Neural cell (in vitro differentiated cells): ENCODE results near the gene NEU2. TPM values are rescaled to one million over a fixed set of nuclear protein-coding genes. Genes with fewer than 3 reads are reported as not detected.

Source experiments
- H2AFZ ChIP-seq: fragments of 200-600, 300-800 bp; sonication (generic), shearing (Covaris generic); 2 replicates; pipeline ENCODE4 v1.6.0; 2014; ENCODE audit warnings: low read depth, mild to moderate bottlenecking, antibody characterized with exemption, low read length, moderate library complexity
- H3F3A ChIP-seq: fragments of 200-600 bp; shearing (Covaris generic); 2 replicates; pipeline ENCODE4 v1.6.1; 2016; ENCODE audit warnings: mild to moderate bottlenecking, moderate library complexity, mixed read lengths, antibody characterized with exemption, low read length; ENCODE audit not compliant: insufficient read depth, poor library complexity, severe bottlenecking
- H3K27ac ChIP-seq: fragments of 200-600, 300-800 bp; sonication (generic), shearing (Covaris generic); 2 replicates; pipeline ENCODE4 v1.5.1; 2014; ENCODE audit warnings: mild to moderate bottlenecking, low read length, moderate library complexity
- H3K27me3 ChIP-seq: fragments of 300-800, 200-600 bp; sonication (generic), shearing (Covaris generic); 2 replicates; pipeline ENCODE4 v1.6.0; 2014; ENCODE audit warnings: mild to moderate bottlenecking, low read depth, low read length, moderate library complexity; ENCODE audit not compliant: insufficient read depth
- H3K36me3 ChIP-seq: fragments of 300-800, 200-600 bp; sonication (generic), shearing (Covaris generic); 2 replicates; pipeline ENCODE4 v1.5.1; 2014; ENCODE audit warnings: mild to moderate bottlenecking, antibody characterized with exemption, low read length, moderate library complexity; ENCODE audit not compliant: insufficient read depth
- H3K4me2 ChIP-seq: fragments of 300-800, 200-600 bp; sonication (generic), shearing (Covaris generic); 2 replicates; pipeline ENCODE4 v1.6.0; 2014; ENCODE audit warnings: mild to moderate bottlenecking, low read length
- H3K4me3 ChIP-seq: fragments of 300-800, 200-600 bp; sonication (generic), shearing (Covaris generic); 2 replicates; pipeline ENCODE4 v1.5.1; 2014; ENCODE audit warnings: mild to moderate bottlenecking, low read length, moderate library complexity
- H3K79me2 ChIP-seq: fragments of 200-600 bp; shearing (Covaris generic); replicated peaks from 2 replicates; pipeline ENCODE4 v1.6.0; 2014; ENCODE audit warnings: mild to moderate bottlenecking, low read length, moderate library complexity; ENCODE audit not compliant: insufficient read depth
- H3K9ac ChIP-seq: fragments of 300-800, 200-600 bp; sonication (generic), shearing (Covaris generic); 2 replicates; pipeline ENCODE4 v1.6.1; 2016; ENCODE audit warnings: mild to moderate bottlenecking, low read length, mixed read lengths
- H3K9me2 ChIP-seq: fragments of 200-600 bp; shearing (Covaris generic); 2 replicates; pipeline ENCODE4 v1.6.1; 2016; ENCODE audit warnings: mild to moderate bottlenecking, low read length, mixed read lengths; ENCODE audit not compliant: insufficient read depth
- H3K9me3 ChIP-seq: fragments of 200-600, 300-800 bp; sonication (generic), shearing (Covaris generic); 2 replicates; pipeline ENCODE4 v1.6.1; 2016; ENCODE audit warnings: mild to moderate bottlenecking, mixed run types, low read length, moderate library complexity, mixed read lengths
- H4K20me1 ChIP-seq: fragments of 200-600 bp; shearing (Covaris generic); 2 replicates; pipeline ENCODE4 v1.6.1; 2016; ENCODE audit warnings: mild to moderate bottlenecking, mixed run types; ENCODE audit not compliant: insufficient read depth
- EP300 ChIP-seq: fragments of 450-650 bp; conservative IDR thresholded peaks from 2 replicates; pipeline ENCODE4 v1.6.1; 2014; ENCODE audit warnings: antibody characterized with exemption, mild to moderate bottlenecking, moderate library complexity; ENCODE audit not compliant: poor library complexity, severe bottlenecking
- EZH2 ChIP-seq: fragments of 200-600, 300-800 bp; shearing (Covaris generic), sonication (generic); IDR thresholded peaks from 2 replicates; pipeline ENCODE4 v1.6.1; 2014; ENCODE audit warnings: antibody characterized with exemption, low read length, borderline replicate concordance, mild to moderate bottlenecking; ENCODE audit not compliant: insufficient read depth, poor library complexity, severe bottlenecking
- MXI1 ChIP-seq: fragments of 450-650 bp; conservative IDR thresholded peaks from 2 replicates; pipeline ENCODE4 v1.6.1; 2014; ENCODE audit warnings: antibody characterized with exemption, mild to moderate bottlenecking; ENCODE audit not compliant: poor library complexity, severe bottlenecking
- POLR2AphosphoS5 ChIP-seq: IDR thresholded peaks from 2 replicates; pipeline ENCODE4 v1.6.1; 2012
- RAD21 ChIP-seq: fragments of 450-650 bp; conservative IDR thresholded peaks from 2 replicates; pipeline ENCODE4 v1.6.1; 2014; ENCODE audit warnings: antibody characterized with exemption, mild to moderate bottlenecking, moderate library complexity
- SMC3 ChIP-seq: fragments of 450-650 bp; conservative IDR thresholded peaks from 2 replicates; pipeline ENCODE4 v1.6.1; 2014; ENCODE audit warnings: antibody characterized with exemption, mild to moderate bottlenecking, moderate library complexity; ENCODE audit not compliant: poor library complexity
- TAF1 ChIP-seq: IDR thresholded peaks from 2 replicates; pipeline ENCODE4 v1.6.1; 2012; ENCODE audit warnings: low read depth
- polyA plus RNA-seq: library from polyadenylated mRNA; depleted of rRNA; stranded (reverse); fragments of >200 nt; gene quantifications from 2 replicates; pipeline ENCODE4 v1.2.3, GENCODE V29; 2014
- TF ChIP-seq, protein P1 (sequence below): fragments of 450-650 bp; IDR thresholded peaks from 2 replicates; pipeline ENCODE4 v1.5.1; 2014; ENCODE audit warnings: antibody characterized with exemption, mild to moderate bottlenecking, moderate library complexity; ENCODE audit not compliant: poor library complexity, severe bottlenecking
- TF ChIP-seq, protein P2 (sequence below): IDR thresholded peaks from 2 replicates; pipeline ENCODE4 v1.6.1; 2012; ENCODE audit warnings: borderline replicate concordance

Gene NEU2
- polyA plus RNA-seq, 1 donor from 2014 or later: not detected

DNA sequence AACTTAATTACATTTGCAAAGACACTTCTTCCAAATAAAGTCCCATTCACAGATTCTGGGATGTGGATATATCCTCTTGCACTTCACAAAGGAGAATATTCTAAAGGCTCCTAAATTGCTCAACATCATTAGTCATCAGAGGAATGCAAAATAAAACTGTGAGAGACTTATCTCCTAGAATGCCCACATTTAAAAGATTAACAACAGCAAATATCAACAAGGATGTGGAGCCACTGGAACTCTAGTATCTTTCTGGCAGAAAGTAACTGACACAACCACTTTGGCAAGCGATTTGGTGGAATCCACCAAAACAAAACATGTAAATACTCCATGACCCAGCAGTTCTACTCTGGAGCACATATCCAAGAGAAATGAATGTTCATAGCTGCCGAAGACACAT, 4.6 kb downstream of the NEU2 start:
- H3K9me3 ChIP-seq: no peaks in the 10 kb centered on the region
- H3K9ac ChIP-seq: no peak overlapping the region
- H3K4me2 ChIP-seq: no peak overlapping the region
- TF ChIP-seq POLR2AphosphoS5 (no peak), TAF1 (no peak), RAD21 (no peak), MXI1 (no peak), SMC3 (no peak), EZH2 (no peak), EP300 (no peak)
- TF ChIP-seq, protein P1, sequence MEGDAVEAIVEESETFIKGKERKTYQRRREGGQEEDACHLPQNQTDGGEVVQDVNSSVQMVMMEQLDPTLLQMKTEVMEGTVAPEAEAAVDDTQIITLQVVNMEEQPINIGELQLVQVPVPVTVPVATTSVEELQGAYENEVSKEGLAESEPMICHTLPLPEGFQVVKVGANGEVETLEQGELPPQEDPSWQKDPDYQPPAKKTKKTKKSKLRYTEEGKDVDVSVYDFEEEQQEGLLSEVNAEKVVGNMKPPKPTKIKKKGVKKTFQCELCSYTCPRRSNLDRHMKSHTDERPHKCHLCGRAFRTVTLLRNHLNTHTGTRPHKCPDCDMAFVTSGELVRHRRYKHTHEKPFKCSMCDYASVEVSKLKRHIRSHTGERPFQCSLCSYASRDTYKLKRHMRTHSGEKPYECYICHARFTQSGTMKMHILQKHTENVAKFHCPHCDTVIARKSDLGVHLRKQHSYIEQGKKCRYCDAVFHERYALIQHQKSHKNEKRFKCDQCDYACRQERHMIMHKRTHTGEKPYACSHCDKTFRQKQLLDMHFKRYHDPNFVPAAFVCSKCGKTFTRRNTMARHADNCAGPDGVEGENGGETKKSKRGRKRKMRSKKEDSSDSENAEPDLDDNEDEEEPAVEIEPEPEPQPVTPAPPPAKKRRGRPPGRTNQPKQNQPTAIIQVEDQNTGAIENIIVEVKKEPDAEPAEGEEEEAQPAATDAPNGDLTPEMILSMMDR: no peak
- TF ChIP-seq, protein P2, sequence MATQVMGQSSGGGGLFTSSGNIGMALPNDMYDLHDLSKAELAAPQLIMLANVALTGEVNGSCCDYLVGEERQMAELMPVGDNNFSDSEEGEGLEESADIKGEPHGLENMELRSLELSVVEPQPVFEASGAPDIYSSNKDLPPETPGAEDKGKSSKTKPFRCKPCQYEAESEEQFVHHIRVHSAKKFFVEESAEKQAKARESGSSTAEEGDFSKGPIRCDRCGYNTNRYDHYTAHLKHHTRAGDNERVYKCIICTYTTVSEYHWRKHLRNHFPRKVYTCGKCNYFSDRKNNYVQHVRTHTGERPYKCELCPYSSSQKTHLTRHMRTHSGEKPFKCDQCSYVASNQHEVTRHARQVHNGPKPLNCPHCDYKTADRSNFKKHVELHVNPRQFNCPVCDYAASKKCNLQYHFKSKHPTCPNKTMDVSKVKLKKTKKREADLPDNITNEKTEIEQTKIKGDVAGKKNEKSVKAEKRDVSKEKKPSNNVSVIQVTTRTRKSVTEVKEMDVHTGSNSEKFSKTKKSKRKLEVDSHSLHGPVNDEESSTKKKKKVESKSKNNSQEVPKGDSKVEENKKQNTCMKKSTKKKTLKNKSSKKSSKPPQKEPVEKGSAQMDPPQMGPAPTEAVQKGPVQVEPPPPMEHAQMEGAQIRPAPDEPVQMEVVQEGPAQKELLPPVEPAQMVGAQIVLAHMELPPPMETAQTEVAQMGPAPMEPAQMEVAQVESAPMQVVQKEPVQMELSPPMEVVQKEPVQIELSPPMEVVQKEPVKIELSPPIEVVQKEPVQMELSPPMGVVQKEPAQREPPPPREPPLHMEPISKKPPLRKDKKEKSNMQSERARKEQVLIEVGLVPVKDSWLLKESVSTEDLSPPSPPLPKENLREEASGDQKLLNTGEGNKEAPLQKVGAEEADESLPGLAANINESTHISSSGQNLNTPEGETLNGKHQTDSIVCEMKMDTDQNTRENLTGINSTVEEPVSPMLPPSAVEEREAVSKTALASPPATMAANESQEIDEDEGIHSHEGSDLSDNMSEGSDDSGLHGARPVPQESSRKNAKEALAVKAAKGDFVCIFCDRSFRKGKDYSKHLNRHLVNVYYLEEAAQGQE: no peak
- H3F3A ChIP-seq: no peaks in the 10 kb centered on the region
- no peaks in the 10 kb centered on the region for H3K9me2 ChIP-seq
- no peaks in the 10 kb centered on the region for H3K27me3 ChIP-seq
- H3K4me3 ChIP-seq: no peak overlapping the region
- no peak overlapping the region for H2AFZ ChIP-seq
- H4K20me1 ChIP-seq: no peaks in the 10 kb centered on the region
- H3K27ac ChIP-seq: no peak overlapping the region
- H3K36me3 ChIP-seq: no peaks in the 10 kb centered on the region
- H3K79me2 ChIP-seq: no peaks in the 10 kb centered on the region

DNA sequence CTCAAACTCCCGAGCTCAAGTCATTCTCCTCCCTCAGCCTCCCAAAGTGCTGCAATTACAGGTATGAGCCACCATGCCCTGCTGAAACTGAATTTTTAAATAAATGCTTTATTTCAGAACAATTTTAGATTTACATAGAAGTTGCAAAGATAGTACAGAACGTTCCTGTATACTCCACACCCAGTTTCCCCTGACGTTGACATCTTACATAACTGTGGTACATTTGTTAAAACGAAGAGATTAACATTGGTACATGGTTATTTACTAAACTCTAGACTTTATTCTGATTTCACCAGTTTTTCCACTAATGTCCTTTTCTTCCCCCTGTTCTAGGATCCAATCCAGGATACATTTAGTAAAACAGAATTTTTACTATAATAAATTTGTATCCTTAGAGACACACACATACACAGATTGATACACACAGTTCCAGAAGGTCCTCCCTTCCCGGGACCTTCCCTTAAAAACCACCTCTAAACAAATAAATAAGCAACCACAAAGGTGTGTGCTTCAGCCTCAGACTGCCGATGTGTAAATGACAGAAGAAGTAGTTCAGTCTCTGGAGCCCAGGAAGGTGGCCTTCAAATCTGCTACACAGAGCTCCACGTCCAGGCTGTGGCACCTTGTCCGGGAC, 6.9 kb downstream of the NEU2 start:
- no peaks in the 10 kb centered on the region for H3K9me3 ChIP-seq
- H3K36me3 ChIP-seq: no peaks in the 10 kb centered on the region

More for the DNA sequence above, 6.9 kb downstream of the NEU2 start:
- H3K27ac ChIP-seq: no peak overlapping the region
- H3K9ac ChIP-seq: no peak overlapping the region
- no peaks in the 10 kb centered on the region for H3K27me3 ChIP-seq
- no peak overlapping the region for H3K4me2 ChIP-seq
- TF ChIP-seq EP300: no peak
- TF ChIP-seq, protein P2: no peak
- TF ChIP-seq, protein P1: no peak
- TF ChIP-seq EZH2: no peak
- no peak for TF ChIP-seq MXI1
- TF ChIP-seq SMC3: no peak
- TF ChIP-seq POLR2AphosphoS5: no peak
- TF ChIP-seq TAF1: no peak
- TF ChIP-seq RAD21: no peak
- H4K20me1 ChIP-seq: no peaks in the 10 kb centered on the region
- no peaks in the 10 kb centered on the region for H3K9me2 ChIP-seq
- H3K79me2 ChIP-seq: no peaks in the 10 kb centered on the region
- no peak overlapping the region for H2AFZ ChIP-seq
- H3F3A ChIP-seq: no peaks in the 10 kb centered on the region
- no peak overlapping the region for H3K4me3 ChIP-seq
